Measurements from ENCODE around the gene HMGN5.
A peak's percentile ranks its signal among the peaks of the same experiment; 100 is the strongest.

Gene HMGN5

DNA sequence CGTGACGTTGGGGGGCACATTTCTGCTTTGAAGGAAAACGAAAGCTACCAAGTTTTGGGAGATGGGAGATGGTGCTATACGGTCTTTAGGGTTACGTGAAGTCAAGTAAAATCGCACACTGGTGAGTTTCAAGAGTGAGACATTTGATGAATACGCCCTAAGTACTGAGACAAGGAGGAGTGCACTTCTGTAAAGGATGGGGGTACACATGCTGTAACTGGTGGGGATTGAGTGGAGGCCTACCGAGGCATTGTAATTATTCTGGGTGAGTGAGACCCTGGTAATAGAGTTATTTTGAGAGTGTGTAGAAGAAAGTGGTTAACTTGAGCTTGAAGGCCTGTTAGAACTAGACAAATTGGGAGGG is 725 bp upstream of the HMGN5 start:
- H2AFZ ChIP-seq: peak overlapping the region; percentile 90
- no peaks in the 10 kb centered on the region for H3K27me3 ChIP-seq (ENCODE audit: control insufficient read depth, insufficient read depth, low read length)
- TF ChIP-seq, protein P1, sequence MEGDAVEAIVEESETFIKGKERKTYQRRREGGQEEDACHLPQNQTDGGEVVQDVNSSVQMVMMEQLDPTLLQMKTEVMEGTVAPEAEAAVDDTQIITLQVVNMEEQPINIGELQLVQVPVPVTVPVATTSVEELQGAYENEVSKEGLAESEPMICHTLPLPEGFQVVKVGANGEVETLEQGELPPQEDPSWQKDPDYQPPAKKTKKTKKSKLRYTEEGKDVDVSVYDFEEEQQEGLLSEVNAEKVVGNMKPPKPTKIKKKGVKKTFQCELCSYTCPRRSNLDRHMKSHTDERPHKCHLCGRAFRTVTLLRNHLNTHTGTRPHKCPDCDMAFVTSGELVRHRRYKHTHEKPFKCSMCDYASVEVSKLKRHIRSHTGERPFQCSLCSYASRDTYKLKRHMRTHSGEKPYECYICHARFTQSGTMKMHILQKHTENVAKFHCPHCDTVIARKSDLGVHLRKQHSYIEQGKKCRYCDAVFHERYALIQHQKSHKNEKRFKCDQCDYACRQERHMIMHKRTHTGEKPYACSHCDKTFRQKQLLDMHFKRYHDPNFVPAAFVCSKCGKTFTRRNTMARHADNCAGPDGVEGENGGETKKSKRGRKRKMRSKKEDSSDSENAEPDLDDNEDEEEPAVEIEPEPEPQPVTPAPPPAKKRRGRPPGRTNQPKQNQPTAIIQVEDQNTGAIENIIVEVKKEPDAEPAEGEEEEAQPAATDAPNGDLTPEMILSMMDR (IDR thresholded peaks at IDR 0.05): no peak
- no peaks in the 10 kb centered on the region for H3K79me2 ChIP-seq
- peak overlapping the region; percentile 67 for H3K4me3 ChIP-seq (ENCODE audit: low read depth, low read length)
- H3K4me1 ChIP-seq: no peaks in the 10 kb centered on the region
- no peak overlapping the region for H3K9ac ChIP-seq
- peak overlapping the region; percentile 80 for H3K4me2 ChIP-seq (ENCODE audit: low read length)
- peak overlapping the region; percentile 83 for H3K27ac ChIP-seq
- H3K9me3 ChIP-seq (ENCODE audit: control insufficient read depth, low read length): no peaks in the 10 kb centered on the region
- H3K36me3 ChIP-seq (ENCODE audit: control insufficient read depth, insufficient read depth, low read length): no peaks in the 10 kb centered on the region

DNA sequence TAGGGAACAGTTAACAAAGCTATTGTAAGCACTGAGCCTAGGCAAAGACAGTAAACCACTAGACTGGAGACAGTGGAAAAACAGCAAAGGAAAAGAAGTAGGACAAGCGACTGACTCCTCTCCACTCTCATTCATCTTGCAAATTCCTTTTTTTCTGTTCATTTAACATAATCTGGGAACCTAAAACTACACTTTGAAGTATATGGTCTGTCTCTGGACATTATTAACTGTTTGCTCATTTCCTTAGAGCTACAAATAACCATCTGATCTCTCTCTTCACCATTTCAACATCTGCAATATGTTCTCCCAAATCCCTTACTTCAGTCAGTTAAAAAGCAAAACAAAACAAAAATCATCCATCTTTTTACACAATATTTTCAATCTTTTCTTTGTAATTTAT is 642 bp downstream of the HMGN5 start:
- H3K4me1 ChIP-seq: no peaks in the 10 kb centered on the region

DNA sequence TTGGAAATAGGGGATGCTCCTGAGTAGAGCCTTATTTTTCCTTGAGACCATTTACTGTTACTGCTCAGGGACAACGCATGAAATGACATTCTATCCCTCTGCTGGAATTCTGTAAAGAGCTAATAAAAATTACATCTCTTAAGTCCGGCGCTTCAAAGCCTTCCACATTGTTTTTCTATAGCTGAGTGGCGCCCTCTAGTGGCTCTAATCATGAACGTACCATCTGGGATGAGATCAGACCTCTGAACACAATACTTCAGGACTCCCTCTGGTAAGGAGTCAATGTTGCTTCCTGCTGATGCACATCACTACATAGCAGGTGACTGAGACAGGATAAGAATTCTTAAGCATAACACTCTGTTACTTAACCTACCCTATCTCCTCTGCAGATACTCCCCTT is 6.0 kb downstream of the HMGN5 start:
- no peak overlapping the region for H3K9ac ChIP-seq
- H3K4me2 ChIP-seq (ENCODE audit: low read length): no peak overlapping the region
- H3K4me3 ChIP-seq (ENCODE audit: low read depth, low read length): no peak overlapping the region
- H3K9me3 ChIP-seq (ENCODE audit: control insufficient read depth, low read length): no peaks in the 10 kb centered on the region
- H3K4me1 ChIP-seq: no peaks in the 10 kb centered on the region
- no peak overlapping the region for H2AFZ ChIP-seq
- no peaks in the 10 kb centered on the region for H3K27me3 ChIP-seq (ENCODE audit: control insufficient read depth, insufficient read depth, low read length)
- H3K36me3 ChIP-seq (ENCODE audit: control insufficient read depth, insufficient read depth, low read length): no peaks in the 10 kb centered on the region
- H3K27ac ChIP-seq: no peak overlapping the region
- no peaks in the 10 kb centered on the region for H3K79me2 ChIP-seq
- TF ChIP-seq, protein P1 (IDR thresholded peaks at IDR 0.05): peak; percentile 51

More for the DNA sequence above, 642 bp downstream of the HMGN5 start:
- peak overlapping the region; percentile 54 for H3K4me2 ChIP-seq (ENCODE audit: low read length)
- no peaks in the 10 kb centered on the region for H3K36me3 ChIP-seq (ENCODE audit: control insufficient read depth, insufficient read depth, low read length)
- peak overlapping the region; percentile 83 for H3K27ac ChIP-seq
- no peaks in the 10 kb centered on the region for H3K27me3 ChIP-seq (ENCODE audit: control insufficient read depth, insufficient read depth, low read length)
- no peaks in the 10 kb centered on the region for H3K79me2 ChIP-seq
- peak overlapping the region; percentile 11 for H3K9ac ChIP-seq
- no peaks in the 10 kb centered on the region for H3K9me3 ChIP-seq (ENCODE audit: control insufficient read depth, low read length)
- H2AFZ ChIP-seq: peak overlapping the region; percentile 90
- TF ChIP-seq, protein P1 (IDR thresholded peaks at IDR 0.05): no peak
- H3K4me3 ChIP-seq (ENCODE audit: low read depth, low read length): peak overlapping the region; percentile 67

DNA sequence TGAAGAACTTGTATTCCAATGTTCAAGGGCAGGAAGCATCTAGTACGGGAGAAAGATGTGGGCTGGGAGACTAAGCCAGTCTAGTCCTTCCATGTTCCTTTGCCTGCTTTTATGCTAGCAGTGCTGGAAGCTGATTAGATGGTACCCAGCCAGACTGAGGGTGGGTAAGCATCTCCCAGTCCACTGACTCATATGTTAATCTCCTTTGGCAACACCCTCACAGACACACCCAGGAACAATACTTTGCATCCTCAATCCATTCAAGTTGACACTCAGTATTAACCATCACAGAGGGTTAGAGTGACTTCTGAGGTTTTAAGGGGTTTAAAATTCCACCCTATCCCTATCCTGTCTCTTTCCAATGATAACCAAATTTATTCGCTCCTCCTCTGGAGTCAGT is 6.5 kb downstream of the HMGN5 start:
- H2AFZ ChIP-seq: no peak overlapping the region
- no peak overlapping the region for H3K4me2 ChIP-seq (ENCODE audit: low read length)
- no peak overlapping the region for H3K4me3 ChIP-seq (ENCODE audit: low read depth, low read length)
- H3K9me3 ChIP-seq (ENCODE audit: control insufficient read depth, low read length): no peaks in the 10 kb centered on the region
- no peaks in the 10 kb centered on the region for H3K27me3 ChIP-seq (ENCODE audit: control insufficient read depth, insufficient read depth, low read length)
- no peaks in the 10 kb centered on the region for H3K79me2 ChIP-seq
- H3K9ac ChIP-seq: no peak overlapping the region
- H3K4me1 ChIP-seq: no peaks in the 10 kb centered on the region
- TF ChIP-seq, protein P1 (IDR thresholded peaks at IDR 0.05): no peak
- no peaks in the 10 kb centered on the region for H3K36me3 ChIP-seq (ENCODE audit: control insufficient read depth, insufficient read depth, low read length)
- no peak overlapping the region for H3K27ac ChIP-seq

DNA sequence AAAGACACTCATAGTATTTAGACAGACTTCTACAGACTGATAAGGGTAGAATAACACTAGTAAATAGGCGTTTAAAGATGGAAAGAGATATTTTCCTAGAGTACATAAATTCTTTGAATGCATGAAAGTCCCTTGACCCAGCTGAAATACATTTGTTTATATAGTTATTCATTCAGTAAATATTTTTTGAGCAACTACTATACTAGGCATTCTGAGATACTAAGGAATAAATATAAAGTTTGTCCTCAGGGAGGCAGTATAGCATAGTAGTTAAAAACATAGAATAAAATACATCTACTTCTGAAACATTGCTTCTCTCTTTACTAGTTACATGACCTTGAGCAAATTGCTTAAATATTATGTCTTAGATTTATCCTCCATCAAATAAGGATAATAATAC is 27.4 kb downstream of the HMGN5 start:
- H3K4me1 ChIP-seq: no peaks in the 10 kb centered on the region
- H3K27ac ChIP-seq: no peak overlapping the region
- H3K9me3 ChIP-seq (ENCODE audit: control insufficient read depth, low read length): no peaks in the 10 kb centered on the region
- no peak overlapping the region for H2AFZ ChIP-seq
- H3K27me3 ChIP-seq (ENCODE audit: control insufficient read depth, insufficient read depth, low read length): no peaks in the 10 kb centered on the region
- no peak overlapping the region for H3K4me3 ChIP-seq (ENCODE audit: low read depth, low read length)
- H3K4me2 ChIP-seq (ENCODE audit: low read length): no peak overlapping the region
- no peak overlapping the region for H3K9ac ChIP-seq
- no peaks in the 10 kb centered on the region for H3K36me3 ChIP-seq (ENCODE audit: control insufficient read depth, insufficient read depth, low read length)
- H3K79me2 ChIP-seq: no peaks in the 10 kb centered on the region
- TF ChIP-seq, protein P1 (IDR thresholded peaks at IDR 0.05): no peak

Measured in parathyroid adenoma (tissue), 2 donors.